Panc1 (cell line): Measurements from ENCODE around the gene PCDHGA12. TPM values are rescaled to one million over a fixed set of nuclear protein-coding genes. Genes with fewer than 3 reads are reported as not detected.

ENCODE experiments used
- ATAC-seq: fragments of 200-7000 bp; cut with Tn5 transposase; 2 replicates; pipeline ENCODE4 v1.9.1; 2020; ENCODE audit warnings: mild to moderate bottlenecking, moderate library complexity
- Bru-seq: library from RNA; stranded (reverse); fragments of 400-500 nt; gene quantifications from one replicate; lab custom pipeline; 2021; lab: Mats Ljungman, UMichigan
- BruChase-seq, 2 experiments: library from RNA; stranded (reverse); fragments of 400-500 nt; gene quantifications; one replicate each; lab custom pipeline; 2021; lab: Mats Ljungman, UMichigan
- BruUV-seq: library from RNA; stranded (reverse); fragments of 400-500 nt; replicated peaks from 2 replicates; lab custom pipeline; 2021; lab: Mats Ljungman, UMichigan
- CTCF ChIA-PET: fragments of 300-600 bp; sonication (Branson Sonifier 250); formaldehyde crosslinking; loops from one replicate; lab custom pipeline; 2022; ENCODE audit warnings: antibody characterized with exemption; lab: Charles Lee
- POLR2A ChIA-PET: fragments of 300-600 bp; sonication (Branson Sonifier 250); formaldehyde crosslinking; loops from one replicate; lab custom pipeline; 2022; ENCODE audit warnings: antibody characterized with exemption; lab: Charles Lee
- DNase-seq: peaks from one replicate; pipeline ENCODE4 v3.0.0-alpha.2; 2010; ENCODE audit warnings: low read depth, low spot score
- H3K27ac ChIP-seq: 2 replicates; pipeline ENCODE4 v1.5.1; 2011; ENCODE audit warnings: mild to moderate bottlenecking, low read length, inconsistent platforms
- H3K27me3 ChIP-seq: fragments of 200-500 bp; sonication (Bioruptor generic); 2 replicates; pipeline ENCODE4 v1.6.0; 2014; ENCODE audit warnings: low read length, inconsistent platforms; ENCODE audit not compliant: control insufficient read depth, insufficient read depth
- H3K36me3 ChIP-seq: fragments of 200-500 bp; sonication (Bioruptor generic); 2 replicates; pipeline ENCODE4 v1.5.1; 2014; ENCODE audit warnings: inconsistent platforms, mild to moderate bottlenecking, low read length, moderate library complexity; ENCODE audit not compliant: control insufficient read depth, insufficient read depth
- H3K4me1 ChIP-seq: 2 replicates; pipeline ENCODE4 v1.5.1; 2011; ENCODE audit warnings: inconsistent platforms, mild to moderate bottlenecking, low read length, moderate library complexity; ENCODE audit not compliant: control insufficient read depth, insufficient read depth
- H3K4me3 ChIP-seq, 2 experiments: 2 replicates each; pipeline ENCODE4 v1.5.1; 2011 to 2012; ENCODE audit warnings: low read depth in 2 of 2, low read length in 2 of 2, mild to moderate bottlenecking in 2 of 2, inconsistent platforms in 1 of 2, moderate library complexity in 1 of 2
- H3K9me3 ChIP-seq: fragments of 200-500 bp; sonication (Bioruptor generic); 2 replicates; pipeline ENCODE4 v1.5.1; 2014; ENCODE audit warnings: low read depth, mild to moderate bottlenecking, inconsistent platforms, low read length, moderate library complexity; ENCODE audit not compliant: control insufficient read depth, insufficient read depth
- CTCF ChIP-seq: fragments of 450-650 bp; IDR thresholded peaks from 2 replicates; pipeline ENCODE4 v1.5.1; 2017; ENCODE audit warnings: mild to moderate bottlenecking
- POLR2AphosphoS5 ChIP-seq: IDR thresholded peaks from 2 replicates; pipeline ENCODE4 v1.6.1; 2012; ENCODE audit warnings: mild to moderate bottlenecking, low read depth, low read length, moderate library complexity
- REST ChIP-seq, 2 experiments: IDR thresholded peaks; 2 replicates each; pipeline ENCODE4 v1.6.1; 2011 to 2012; ENCODE audit warnings: low read depth in 2 of 2, control low read depth in 1 of 2, low read length in 1 of 2, mild to moderate bottlenecking in 1 of 2, moderate library complexity in 1 of 2; ENCODE audit not compliant: insufficient read depth in 1 of 2
- SIN3A ChIP-seq: IDR thresholded peaks from 2 replicates; pipeline ENCODE4 v1.6.1; 2012; ENCODE audit warnings: low read depth, mild to moderate bottlenecking, low read length, moderate library complexity, borderline replicate concordance; ENCODE audit not compliant: insufficient read depth
- TCF7L2 ChIP-seq: IDR thresholded peaks from 2 replicates; pipeline ENCODE4 v1.6.1; 2011; ENCODE audit warnings: mild to moderate bottlenecking, low read depth, low read length, inconsistent platforms
- in situ Hi-C: cut with HindIII; loops from 2 replicates; pipeline ENCODE4 v1.10.0; 2016; ENCODE audit warnings: low sequenced_read_pairs, low pct_unique_long_range_greater_than_20kb
- intact Hi-C: fragments of 100-400 bp; cut with micrococcal nuclease; formaldehyde crosslinking; loops from one replicate; pipeline ENCODE4 v1.10.0; 2022; ENCODE audit not compliant: unreplicated experiment
- long read RNA-seq: library from polyadenylated mRNA; unstranded; transcript quantifications from one replicate; pipeline ENCODE4 v2.0.0, GENCODE V29; 2021; ENCODE audit not compliant: unreplicated experiment
- polyA plus RNA-seq: library from polyadenylated mRNA; unstranded; fragments of >200 nt; gene quantifications from one replicate; pipeline ENCODE4 v1.2.1, GENCODE V29; 2012; ENCODE audit warnings: missing spikeins; ENCODE audit not compliant: insufficient read length
- total RNA-seq: library from RNA; stranded (reverse); gene quantifications from one replicate; pipeline ENCODE4 v1.2.1, GENCODE V29; 2021; ENCODE audit not compliant: unreplicated experiment

PCDHGA12 gene
- total RNA-seq: 0.21 TPM
- 0.10 TPM for polyA plus RNA-seq
- Bru-seq, nascent RNA: percentile 50 among the genes with signal in this experiment
- percentile 51 among the genes with signal in this experiment for BruChase-seq, experiment 1, labeled RNA remaining after a 2-hour chase
- percentile 45 among the genes with signal in this experiment for BruChase-seq, experiment 2, labeled RNA remaining after a 6-hour chase
- long read RNA-seq: 0 reads

- ChIA-PET CTCF (interaction anchor here (0.6 to 1.2 kb wide), 4 partner anchors 13 to 133 kb away, joined by 3 to 4 read pairs (median 4); partner anchors contain the start of genes PCDHGA10 and PCDHGB7), POLR2A (interaction anchor here (0.7 kb wide), 1 partner anchor 159 kb away, joined by 8 read pairs; no protein-coding TSS in a partner anchor)
- no peaks in the 10 kb centered on the region for H3K27me3 ChIP-seq
- DNase-seq (no peak), ATAC-seq (no peak)
- intact Hi-C loops (no loop called here), in situ Hi-C loops (no loop called here)
- no peaks in the 10 kb centered on the region for H3K4me1 ChIP-seq
- TF ChIP-seq POLR2AphosphoS5: no peak
- TF ChIP-seq CTCF: no peak
- no peak for TF ChIP-seq SIN3A
- no peak for TF ChIP-seq REST (IDR thresholded peaks at IDR 0.05; ENCODE audit: insufficient read depth in 1 of 2, low read depth in 2 of 2, low read length in 1 of 2)
- no peak for TF ChIP-seq TCF7L2
- H3K9me3 ChIP-seq: peaks cover 6% of the 10 kb centered on the region; the same call in 1 of the 2 replicates
- no peak within 1 kb of the TSS for H3K27ac ChIP-seq
- BruUV-seq: no TSS peak
- H3K4me3 ChIP-seq: no peak within 1 kb of the TSS
- no peaks in the 10 kb centered on the region for H3K36me3 ChIP-seq
Observed at GRCh38 chr5:141430332-141431113, at the start of gene PCDHGA12. Gene PCDHGA12, plus strand, starts transcription at chr5:141430507. Its CDS starts 253 bp downstream, at chr5:141430760.

GRCh38 chr5:141382469-141383294, 47.6 kb upstream of the PCDHGA12 start, which contains the start of gene PCDHGA7:
Gene PCDHGA7, plus strand, starts transcription at chr5:141382742. Its CDS starts 158 bp downstream, at chr5:141382900.
- H3K9me3 ChIP-seq: no peaks in the 10 kb centered on the region
- no peak within 1 kb of the TSS for H3K27ac ChIP-seq
- DNase-seq: no peak
- BruUV-seq: no TSS peak
- in situ Hi-C loops (no loop called here), intact Hi-C loops (no loop called here)
- no peaks in the 10 kb centered on the region for H3K4me1 ChIP-seq
- CTCF ChIA-PET: no interaction called here
- H3K27me3 ChIP-seq: 0 out of 2 replicates have a peak, but pooled peaks cover 2% of the 10 kb centered on the region
- H3K36me3 ChIP-seq: no peaks in the 10 kb centered on the region
- TF ChIP-seq TCF7L2 (no peak), SIN3A (no peak), POLR2AphosphoS5 (no peak), REST (IDR thresholded peaks at IDR 0.05; ENCODE audit: insufficient read depth in 1 of 2, low read depth in 2 of 2, low read length in 1 of 2) (no peak), CTCF (no peak)
- H3K4me3 ChIP-seq: peak within 1 kb of the TSS in 1 of 2 experiments; percentile 18; a peak in 1 of 4 replicates
- no peak for ATAC-seq
- POLR2A ChIA-PET: no interaction called here
